CD14-positive monocyte (primary cell): Measurements from ENCODE around the gene CPNE9. TPM values are rescaled to one million over a fixed set of nuclear protein-coding genes. Genes with fewer than 3 reads are reported as not detected.

Experiments
- DNase-seq, 3 donors: peaks; one replicate each; pipeline ENCODE4 v3.0.0-alpha.2; 2011 to 2022
- H2AFZ ChIP-seq: 2 replicates; pipeline ENCODE4 v1.6.0; 2012; ENCODE audit warnings: mild to moderate bottlenecking, low read depth, low read length, inconsistent platforms; ENCODE audit not compliant: insufficient read depth, poor library complexity, severe bottlenecking
- H3K27ac ChIP-seq, 2 donors: 1 replicate in 1 of 2; 2 replicates in 1 of 2; pipeline ENCODE4 v1.5.1; 2012 to 2013; ENCODE audit warnings: low read length in 2 of 2, control low read depth in 1 of 2, inconsistent platforms in 1 of 2, low read depth in 1 of 2, mild to moderate bottlenecking in 1 of 2
- H3K27me3 ChIP-seq, 2 donors: one replicate each; pipeline versions ENCODE4 v1.6.0 to v1.6.1; 2011 to 2013; ENCODE audit warnings: low read length in 2 of 2; ENCODE audit not compliant: control insufficient read depth in 2 of 2, insufficient read depth in 2 of 2
- H3K36me3 ChIP-seq, 2 donors: replicated peaks in 1 of 2; 1 replicate in 1 of 2; 2 replicates in 1 of 2; pipeline versions ENCODE4 v1.5.1 to v1.6.1; 2012 to 2013; ENCODE audit warnings: low read length in 2 of 2, control low read depth in 1 of 2, inconsistent platforms in 1 of 2, mild to moderate bottlenecking in 1 of 2; ENCODE audit not compliant: insufficient read depth in 2 of 2, control insufficient read depth in 1 of 2
- H3K4me1 ChIP-seq, 2 donors: 1 replicate in 1 of 2; 2 replicates in 1 of 2; pipeline versions ENCODE4 v1.5.1 to v1.6.1; 2012 to 2013; ENCODE audit warnings: low read length in 2 of 2, control low read depth in 1 of 2, inconsistent platforms in 1 of 2, mild to moderate bottlenecking in 1 of 2, moderate library complexity in 1 of 2; ENCODE audit not compliant: insufficient read depth in 2 of 2, control insufficient read depth in 1 of 2
- H3K4me2 ChIP-seq: replicated peaks from 2 replicates; pipeline ENCODE3; 2012; ENCODE audit warnings: low read length, moderate library complexity, mild to moderate bottlenecking; ENCODE audit not compliant: poor library complexity, severe bottlenecking; ENCODE audit errors: extremely low read depth
- H3K4me3 ChIP-seq, 3 experiments: fragments of 200-600 bp in 1 of 3; sonication (generic) in 1 of 3; replicated peaks in 1 of 3; 1 replicate in 2 of 3; 2 replicates in 1 of 3; pipeline ENCODE4 v1.5.1; 2011 to 2013; ENCODE audit warnings: low read length in 3 of 3, mild to moderate bottlenecking in 3 of 3, control low read depth in 2 of 3, low read depth in 2 of 3, inconsistent platforms in 1 of 3, moderate library complexity in 1 of 3
- H3K79me2 ChIP-seq: 2 replicates; pipeline ENCODE4 v1.6.0; 2012; ENCODE audit warnings: mild to moderate bottlenecking, control low read depth, inconsistent platforms, low read length, moderate library complexity; ENCODE audit not compliant: insufficient read depth
- H3K9ac ChIP-seq: 2 replicates; pipeline ENCODE4 v1.6.0; 2017; ENCODE audit warnings: low read length, mild to moderate bottlenecking; ENCODE audit not compliant: insufficient read depth, poor library complexity, severe bottlenecking
- H3K9me3 ChIP-seq, 2 donors: replicated peaks in 1 of 2; 1 replicate in 1 of 2; 2 replicates in 1 of 2; pipeline versions ENCODE4 v1.5.1 to v1.6.1; 2012 to 2013; ENCODE audit warnings: low read length in 2 of 2, control low read depth in 1 of 2; ENCODE audit not compliant: control insufficient read depth in 1 of 2, insufficient read depth in 1 of 2
- H4K20me1 ChIP-seq: 2 replicates; pipeline ENCODE4 v1.6.0; 2012; ENCODE audit warnings: mild to moderate bottlenecking, low read length, control low read depth, moderate library complexity; ENCODE audit not compliant: insufficient read depth
- H3K27ac Mint-ChIP-seq, 7 donors: one replicate each; pipeline ENCODE4 v1.8.0; 2020; ENCODE audit warnings: mild to moderate bottlenecking in 7 of 7, mixed read lengths in 7 of 7, moderate library complexity in 6 of 7, inconsistent platforms in 2 of 7
- H3K27me3 Mint-ChIP-seq, 3 donors: one replicate each; pipeline ENCODE4 v1.8.0; 2021 to 2022; ENCODE audit warnings: low read depth in 3 of 3, mild to moderate bottlenecking in 3 of 3, mixed read lengths in 3 of 3, moderate library complexity in 3 of 3, inconsistent platforms in 1 of 3
- H3K36me3 Mint-ChIP-seq, 2 donors: one replicate each; pipeline ENCODE4 v1.8.0; 2020; ENCODE audit warnings: mixed read lengths in 2 of 2, inconsistent platforms in 1 of 2, mild to moderate bottlenecking in 1 of 2
- H3K4me1 Mint-ChIP-seq: one replicate; pipeline ENCODE4 v1.8.0; 2020; ENCODE audit warnings: mild to moderate bottlenecking, mixed read lengths
- H3K4me3 Mint-ChIP-seq, 2 donors: one replicate each; pipeline ENCODE4 v1.8.0; 2020; ENCODE audit warnings: mild to moderate bottlenecking in 2 of 2, mixed read lengths in 2 of 2, moderate library complexity in 1 of 2
- H3K9me3 Mint-ChIP-seq, 7 donors: one replicate each; pipeline ENCODE4 v1.8.0; 2020 to 2022; ENCODE audit warnings: mixed read lengths in 7 of 7, mild to moderate bottlenecking in 6 of 7, moderate library complexity in 6 of 7, inconsistent platforms in 2 of 7
- WGBS: methylation state at CpG from one replicate; pipeline ENCODE4 v1.1.5; 2013; ENCODE audit warnings: missing lambda C conversion rate; ENCODE audit not compliant: insufficient coverage; 5-methylcytosine and 5-hydroxymethylcytosine counted together
- intact Hi-C, 2 donors: fragments of 100-400 bp; cut with micrococcal nuclease; formaldehyde crosslinking; loops; one replicate each; pipeline versions ENCODE4 v1.15.0 to v1.15.1; 2023
- polyA plus RNA-seq, 3 donors: library from polyadenylated mRNA; depleted of rRNA in 1 of 3; unstranded in 2 of 3; stranded (reverse) in 1 of 3; fragments of 300-500 nt in 2 of 3; fragments of >200 nt in 1 of 3; fragmentation: Illumina TruSeq in 2 of 3; gene quantifications; 1 replicate in 2 of 3; 2 replicates in 1 of 3; pipeline ENCODE4 v1.2.3, GENCODE V29; 2012 to 2021
- TF ChIP-seq, protein P1 (sequence below): fragments of 200-600 bp; IDR thresholded peaks from one replicate; pipeline ENCODE4 v1.8.0; 2022; ENCODE audit warnings: antibody characterized with exemption, mild to moderate bottlenecking

Gene CPNE9
- polyA plus RNA-seq, 3 donors, result 0.51 to 0.55 TPM; not detected in 1

DNA sequence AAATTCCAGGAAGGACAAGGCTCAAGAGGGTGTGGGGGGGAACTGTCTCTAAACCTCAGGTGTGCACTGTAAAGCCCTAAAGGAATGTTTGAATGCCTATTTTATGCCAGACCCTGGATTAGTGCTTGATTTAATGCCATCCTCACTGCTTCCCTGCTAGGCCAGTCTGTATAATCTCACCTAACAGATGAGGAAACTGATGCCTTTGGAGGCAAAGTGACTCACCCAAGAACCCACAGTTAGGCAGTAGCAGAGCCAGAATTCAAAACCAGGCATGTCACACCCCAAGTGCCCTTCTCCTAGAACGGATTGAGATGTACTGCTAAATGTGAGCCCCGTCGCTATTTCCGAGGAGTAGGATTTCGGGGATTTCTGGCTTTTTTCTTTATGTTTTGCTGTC, 58.3 kb downstream of the CPNE9 start:
- Histone ChIP-seq H3K4me3 (no peak overlapping the region), H3K27ac (no peak overlapping the region), H3K27me3 (no peaks in the 10 kb centered on the region), H3K9me3 (no peaks in the 10 kb centered on the region), H3K4me1 (peaks cover 8 to 11% of the 10 kb centered on the region in 2 donors), H3K4me2 (no peak overlapping the region), H4K20me1 (peaks cover 41% of the 10 kb centered on the region), H3K9ac (no peak overlapping the region), H2AFZ (no peak overlapping the region), H3K36me3 (peaks cover 60 to 92% of the 10 kb centered on the region in 2 donors), H3K79me2 (no peaks in the 10 kb centered on the region)
- H3K4me3 Mint-ChIP-seq, result no peak overlapping the region
- TF ChIP-seq, protein P1, sequence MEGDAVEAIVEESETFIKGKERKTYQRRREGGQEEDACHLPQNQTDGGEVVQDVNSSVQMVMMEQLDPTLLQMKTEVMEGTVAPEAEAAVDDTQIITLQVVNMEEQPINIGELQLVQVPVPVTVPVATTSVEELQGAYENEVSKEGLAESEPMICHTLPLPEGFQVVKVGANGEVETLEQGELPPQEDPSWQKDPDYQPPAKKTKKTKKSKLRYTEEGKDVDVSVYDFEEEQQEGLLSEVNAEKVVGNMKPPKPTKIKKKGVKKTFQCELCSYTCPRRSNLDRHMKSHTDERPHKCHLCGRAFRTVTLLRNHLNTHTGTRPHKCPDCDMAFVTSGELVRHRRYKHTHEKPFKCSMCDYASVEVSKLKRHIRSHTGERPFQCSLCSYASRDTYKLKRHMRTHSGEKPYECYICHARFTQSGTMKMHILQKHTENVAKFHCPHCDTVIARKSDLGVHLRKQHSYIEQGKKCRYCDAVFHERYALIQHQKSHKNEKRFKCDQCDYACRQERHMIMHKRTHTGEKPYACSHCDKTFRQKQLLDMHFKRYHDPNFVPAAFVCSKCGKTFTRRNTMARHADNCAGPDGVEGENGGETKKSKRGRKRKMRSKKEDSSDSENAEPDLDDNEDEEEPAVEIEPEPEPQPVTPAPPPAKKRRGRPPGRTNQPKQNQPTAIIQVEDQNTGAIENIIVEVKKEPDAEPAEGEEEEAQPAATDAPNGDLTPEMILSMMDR, result no peak
- peaks cover 0 to 3% (median 0%) of the 10 kb centered on the region in 3 donors for H3K27me3 Mint-ChIP-seq
- peaks cover 0 to 7% (median 0%) of the 10 kb centered on the region in 7 donors for H3K9me3 Mint-ChIP-seq
- H3K36me3 Mint-ChIP-seq, result peaks cover 72 to 91% of the 10 kb centered on the region in 2 donors
- DNase-seq, result no peak
- intact Hi-C loops, result no loop called here
- peaks cover 13% of the 10 kb centered on the region for H3K4me1 Mint-ChIP-seq
- WGBS, result 100% methylated on average over 5 of the region's 5 CpGs
- peak overlapping the region in 1 of 7 donors; percentile 49 for H3K27ac Mint-ChIP-seq

DNA sequence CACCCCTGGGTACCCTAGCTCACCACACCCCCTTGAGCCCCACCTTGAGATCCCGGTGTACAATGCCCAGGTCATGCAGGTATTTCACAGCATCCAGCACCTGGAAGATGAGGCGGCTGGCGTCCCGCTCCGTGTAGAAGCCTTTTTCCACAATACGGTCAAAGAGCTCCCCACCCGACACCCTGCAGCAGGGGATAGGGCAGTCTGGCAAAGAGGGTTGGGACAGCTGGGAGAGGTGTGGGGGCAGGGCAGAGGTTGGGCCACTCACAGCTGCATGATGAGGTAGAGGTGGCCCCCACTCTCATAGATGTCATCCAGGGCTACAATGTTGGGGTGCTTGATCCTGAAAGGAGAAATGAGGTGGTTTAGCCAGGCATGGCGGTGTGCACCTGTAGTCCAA, 59.2 kb downstream of the CPNE9 start:
- Mint-ChIP-seq H3K9me3 (peaks cover 0 to 7% (median 0%) of the 10 kb centered on the region in 7 donors), H3K36me3 (peaks cover 66 to 84% of the 10 kb centered on the region in 2 donors), H3K4me1 (peaks cover 23% of the 10 kb centered on the region), H3K4me3 (no peak overlapping the region), H3K27me3 (peaks cover 0 to 3% (median 0%) of the 10 kb centered on the region in 3 donors), H3K27ac (peak overlapping the region in 1 of 7 donors; percentile 42)
- Histone ChIP-seq H3K9me3 (no peaks in the 10 kb centered on the region), H3K4me1 (peaks cover 18 to 20% of the 10 kb centered on the region in 2 donors), H2AFZ (no peak overlapping the region), H3K4me2 (no peak overlapping the region), H3K4me3 (no peak overlapping the region), H3K27me3 (no peaks in the 10 kb centered on the region), H3K27ac (no peak overlapping the region), H3K79me2 (no peaks in the 10 kb centered on the region), H4K20me1 (peaks cover 33% of the 10 kb centered on the region), H3K9ac (no peak overlapping the region), H3K36me3 (peaks cover 50 to 83% of the 10 kb centered on the region in 2 donors)
- intact Hi-C loops, result no loop called here
- WGBS, result 100% methylated on average over 2 of the region's 8 CpGs
- DNase-seq, result no peak
- TF ChIP-seq, protein P1, result no peak
